Stomach (tissue), 9 donors: ENCODE data around the gene TMEM130. TPM values are rescaled to one million over a fixed set of nuclear protein-coding genes. Genes with fewer than 3 reads are reported as not detected.

Source experiments
- DNase-seq, 2 donors: peaks; one replicate each; pipeline versions ENCODE4 v3.0.0 to v3.0.0-alpha.2; 2013 to 2019
- H3K27ac ChIP-seq, 5 donors: fragments of 200-600 bp in 4 of 5; sonication (generic) in 4 of 5; one replicate each; pipeline ENCODE4 v1.5.1; 2013 to 2019; ENCODE audit warnings: mild to moderate bottlenecking in 1 of 5, moderate library complexity in 1 of 5
- H3K27me3 ChIP-seq, 3 donors: fragments of 200-600 bp; sonication (generic); one replicate each; pipeline ENCODE4 v1.5.1; 2017 to 2019; ENCODE audit warnings: mixed run types in 1 of 3
- H3K36me3 ChIP-seq, 4 donors: fragments of 200-600 bp; sonication (generic); 1 replicate in 3 of 4; 2 replicates in 1 of 4; pipeline ENCODE4 v1.5.1; 2016 to 2019
- H3K4me1 ChIP-seq, 4 donors: fragments of 200-600 bp; sonication (generic); one replicate each; pipeline ENCODE4 v1.5.1; 2016 to 2019
- H3K4me3 ChIP-seq, 4 donors: fragments of 200-600 bp; sonication (generic) in 3 of 4; one replicate each; pipeline ENCODE4 v1.5.1; 2016 to 2019; ENCODE audit warnings: mild to moderate bottlenecking in 1 of 4
- H3K9me3 ChIP-seq, 4 donors: fragments of 200-600 bp; sonication (generic); one replicate each; pipeline ENCODE4 v1.5.1; 2016 to 2019
- EP300 ChIP-seq: sonication (generic); formaldehyde crosslinking; IDR thresholded peaks from one replicate; pipeline ENCODE4 v1.6.1; 2017; ENCODE audit warnings: antibody characterized with exemption
- POLR2A ChIP-seq, 4 donors: fragments of 450-650 bp; IDR thresholded peaks; one replicate each; pipeline ENCODE4 v1.6.1; 2016; ENCODE audit warnings: antibody characterized with exemption in 4 of 4, control low read depth in 2 of 4, mild to moderate bottlenecking in 1 of 4, moderate library complexity in 1 of 4
- POLR2AphosphoS5 ChIP-seq, 3 donors: sonication (generic); formaldehyde crosslinking; IDR thresholded peaks; one replicate each; pipeline ENCODE4 v1.6.1; 2016; ENCODE audit warnings: antibody characterized with exemption in 3 of 3
- WGBS, 5 donors: extraction: QIAGEN DNeasy Blood & Tissue Kit in 3 of 5; methylation state at CpG; one replicate each; pipeline versions ENCODE4 v1.1.5 to v1.1.7; 2013 to 2018; 5-methylcytosine and 5-hydroxymethylcytosine counted together
- intact Hi-C: fragments of 100-400 bp; cut with DNase I; formaldehyde crosslinking; loops from one replicate; pipeline ENCODE4 v1.15.1; 2023; ENCODE audit warnings: low total_unique reads
- polyA plus RNA-seq, 3 donors: library from polyadenylated mRNA; stranded (reverse); fragments of 200-250 nt; gene quantifications; one replicate each; pipeline ENCODE4 v1.2.3, GENCODE V29; 2013
- total RNA-seq, 5 donors: library from RNA; depleted of rRNA; stranded (reverse); fragments of >200 nt; gene quantifications; one replicate each; pipeline versions ENCODE4 v1.1.0 to v1.2.3, GENCODE V29; 2014 to 2016
- TF ChIP-seq, protein P1 (sequence below), 7 experiments: fragments of 450-650 bp in 4 of 7; fragments of 200-600 bp in 3 of 7; sonication (generic) in 3 of 7; IDR thresholded peaks; one replicate each; pipeline ENCODE4 v1.5.1; 2016 to 2019; ENCODE audit warnings: antibody characterized with exemption in 7 of 7, control low read depth in 2 of 7, mild to moderate bottlenecking in 1 of 7
- donor health status: healthy with polysubstance abuse.
- donor health status: Bipolar disorder and iron deficiency.
- donor health status: healthy.

Gene TMEM130
- total and polyA plus RNA-seq, 8 donors = 0.29 to 4.1 (median 0.63) TPM; not detected in 3

DNA sequence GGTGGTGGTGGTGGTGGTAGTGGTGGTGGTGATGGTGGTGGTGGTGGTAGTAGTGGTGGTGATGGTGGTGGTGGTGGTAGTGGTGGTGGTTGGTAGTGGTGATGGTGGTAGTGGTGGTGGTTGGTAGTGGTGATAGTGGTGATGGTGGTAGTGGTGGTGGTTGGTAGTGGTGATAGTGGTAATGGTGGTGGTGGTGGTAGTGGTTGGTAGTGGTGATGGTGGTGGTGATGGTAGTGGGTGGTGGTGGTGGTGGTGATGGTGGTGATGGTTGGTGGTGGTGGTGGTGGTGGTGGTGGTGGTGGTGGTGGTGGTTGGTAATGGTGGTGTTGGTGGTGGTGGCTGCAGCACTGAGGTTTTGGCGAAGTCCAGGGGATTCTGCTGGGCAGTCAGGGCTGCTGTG is 58.5 kb downstream of the TMEM130 start:
- Histone ChIP-seq H3K27ac (no peak overlapping the region), H3K9me3 (peaks cover 0 to 13% (median 5%) of the 10 kb centered on the region in 4 donors), H3K4me3 (no peak overlapping the region), H3K4me1 (no peaks in the 10 kb centered on the region), H3K36me3 (no peaks in the 10 kb centered on the region), H3K27me3 (no peaks in the 10 kb centered on the region)
- TF ChIP-seq POLR2AphosphoS5 (IDR thresholded peaks at IDR 0.05) = no peak
- TF ChIP-seq, protein P1, sequence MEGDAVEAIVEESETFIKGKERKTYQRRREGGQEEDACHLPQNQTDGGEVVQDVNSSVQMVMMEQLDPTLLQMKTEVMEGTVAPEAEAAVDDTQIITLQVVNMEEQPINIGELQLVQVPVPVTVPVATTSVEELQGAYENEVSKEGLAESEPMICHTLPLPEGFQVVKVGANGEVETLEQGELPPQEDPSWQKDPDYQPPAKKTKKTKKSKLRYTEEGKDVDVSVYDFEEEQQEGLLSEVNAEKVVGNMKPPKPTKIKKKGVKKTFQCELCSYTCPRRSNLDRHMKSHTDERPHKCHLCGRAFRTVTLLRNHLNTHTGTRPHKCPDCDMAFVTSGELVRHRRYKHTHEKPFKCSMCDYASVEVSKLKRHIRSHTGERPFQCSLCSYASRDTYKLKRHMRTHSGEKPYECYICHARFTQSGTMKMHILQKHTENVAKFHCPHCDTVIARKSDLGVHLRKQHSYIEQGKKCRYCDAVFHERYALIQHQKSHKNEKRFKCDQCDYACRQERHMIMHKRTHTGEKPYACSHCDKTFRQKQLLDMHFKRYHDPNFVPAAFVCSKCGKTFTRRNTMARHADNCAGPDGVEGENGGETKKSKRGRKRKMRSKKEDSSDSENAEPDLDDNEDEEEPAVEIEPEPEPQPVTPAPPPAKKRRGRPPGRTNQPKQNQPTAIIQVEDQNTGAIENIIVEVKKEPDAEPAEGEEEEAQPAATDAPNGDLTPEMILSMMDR (IDR thresholded peaks at IDR 0.05) = no peak
- TF ChIP-seq POLR2A (IDR thresholded peaks at IDR 0.05) = no peak
- no peak for TF ChIP-seq EP300
- no peak for DNase-seq
- WGBS, 5 donors = 82 to 100% (median 92%) methylated on average over 1 of the region's 1 CpG
- intact Hi-C loops = no loop called here

DNA sequence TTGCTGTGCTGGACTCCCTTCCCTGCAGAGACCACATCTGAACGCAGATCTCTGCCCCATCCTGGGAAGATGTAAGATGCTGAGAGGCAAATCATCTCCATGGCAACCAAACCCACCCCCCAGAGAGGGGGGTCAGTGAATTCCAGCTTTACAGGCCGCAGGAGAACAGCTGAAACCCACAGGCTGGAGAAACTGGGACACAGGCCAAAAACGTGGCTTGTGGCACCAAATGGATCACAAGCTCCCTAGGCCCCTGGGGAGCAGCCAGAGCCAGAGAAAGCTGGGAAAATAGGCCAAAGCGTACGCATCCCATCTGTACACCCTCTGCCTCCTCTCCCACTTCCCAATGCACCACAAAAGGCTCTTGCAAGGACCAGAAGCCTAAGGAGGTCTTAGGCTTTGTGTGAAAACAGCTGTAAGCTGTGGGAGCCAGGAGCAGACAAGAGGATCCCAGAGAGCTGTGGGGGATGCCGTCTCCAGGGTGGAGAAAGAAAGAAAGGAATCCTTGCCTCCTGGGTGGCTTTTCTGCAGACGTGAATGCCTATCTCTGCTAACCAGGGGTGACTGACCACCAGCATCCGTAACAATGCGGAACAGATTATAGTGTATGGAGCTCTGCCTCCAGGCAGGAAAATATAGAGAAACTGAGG is 59.5 kb downstream of the TMEM130 start:
- peak in 1 of 2 donors; percentile 54 for DNase-seq
- intact Hi-C loops = no loop called here

DNA sequence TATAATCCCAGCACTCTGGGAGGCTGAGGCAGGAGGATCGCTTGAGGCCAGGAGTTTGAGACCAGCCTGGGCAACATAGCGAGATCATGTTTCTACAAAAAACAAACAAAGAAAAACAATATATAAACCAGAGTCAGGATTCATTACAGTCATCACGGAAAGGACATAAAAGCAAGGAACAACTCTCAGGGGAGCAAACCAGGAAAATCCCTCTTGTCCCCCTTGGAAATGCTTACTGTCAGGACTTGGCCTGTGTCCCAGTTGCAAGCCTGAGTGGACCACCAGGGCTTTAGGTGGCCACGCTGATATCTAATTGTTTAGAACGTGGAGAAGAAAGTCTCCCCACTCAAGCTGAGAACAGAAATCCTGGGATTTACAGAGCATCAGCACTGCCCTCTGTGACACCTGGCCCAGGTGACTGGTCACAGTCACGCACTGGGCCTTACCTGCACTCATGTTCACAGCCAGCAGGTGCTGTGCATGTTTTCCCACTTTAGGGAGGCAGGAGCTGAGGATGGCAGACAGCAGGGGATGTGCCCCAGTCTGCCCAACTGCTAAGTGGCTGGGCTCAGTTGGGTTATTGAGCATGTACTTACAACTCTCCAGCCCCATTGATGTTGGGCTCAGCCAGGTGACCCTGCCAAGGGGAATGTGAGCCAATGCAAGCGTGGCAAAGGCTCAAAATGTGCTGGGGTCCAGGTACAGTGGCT is 60.9 kb downstream of the TMEM130 start:
- Histone ChIP-seq H3K27ac (no peak overlapping the region), H3K9me3 (peaks cover 0 to 13% (median 5%) of the 10 kb centered on the region in 4 donors), H3K4me3 (no peak overlapping the region), H3K4me1 (no peaks in the 10 kb centered on the region), H3K27me3 (peaks cover 0 to 3% (median 0%) of the 10 kb centered on the region in 3 donors), H3K36me3 (no peaks in the 10 kb centered on the region)
- TF ChIP-seq, protein P1 (IDR thresholded peaks at IDR 0.05) = no peak
- TF ChIP-seq POLR2A (IDR thresholded peaks at IDR 0.05) (no peak), EP300 (no peak), POLR2AphosphoS5 (IDR thresholded peaks at IDR 0.05) (no peak)
- DNase-seq = no peak
- WGBS, 5 donors = 73 to 82% (median 76%) methylated on average over 7 of the region's 7 CpGs
- intact Hi-C loops = no loop called here

More for the DNA sequence above, 59.5 kb downstream of the TMEM130 start:
- Histone ChIP-seq H3K27me3 (no peaks in the 10 kb centered on the region), H3K4me3 (no peak overlapping the region), H3K36me3 (no peaks in the 10 kb centered on the region), H3K4me1 (no peaks in the 10 kb centered on the region), H3K9me3 (peaks cover 0 to 13% (median 5%) of the 10 kb centered on the region in 4 donors), H3K27ac (no peak overlapping the region)
- WGBS, 5 donors = 56 to 76% (median 64%) methylated on average over 8 to 9 of the region's 9 CpGs
- TF ChIP-seq EP300 (no peak), POLR2A (IDR thresholded peaks at IDR 0.05) (no peak), POLR2AphosphoS5 (IDR thresholded peaks at IDR 0.05) (no peak)
- TF ChIP-seq, protein P1 (IDR thresholded peaks at IDR 0.05) = no peak

DNA sequence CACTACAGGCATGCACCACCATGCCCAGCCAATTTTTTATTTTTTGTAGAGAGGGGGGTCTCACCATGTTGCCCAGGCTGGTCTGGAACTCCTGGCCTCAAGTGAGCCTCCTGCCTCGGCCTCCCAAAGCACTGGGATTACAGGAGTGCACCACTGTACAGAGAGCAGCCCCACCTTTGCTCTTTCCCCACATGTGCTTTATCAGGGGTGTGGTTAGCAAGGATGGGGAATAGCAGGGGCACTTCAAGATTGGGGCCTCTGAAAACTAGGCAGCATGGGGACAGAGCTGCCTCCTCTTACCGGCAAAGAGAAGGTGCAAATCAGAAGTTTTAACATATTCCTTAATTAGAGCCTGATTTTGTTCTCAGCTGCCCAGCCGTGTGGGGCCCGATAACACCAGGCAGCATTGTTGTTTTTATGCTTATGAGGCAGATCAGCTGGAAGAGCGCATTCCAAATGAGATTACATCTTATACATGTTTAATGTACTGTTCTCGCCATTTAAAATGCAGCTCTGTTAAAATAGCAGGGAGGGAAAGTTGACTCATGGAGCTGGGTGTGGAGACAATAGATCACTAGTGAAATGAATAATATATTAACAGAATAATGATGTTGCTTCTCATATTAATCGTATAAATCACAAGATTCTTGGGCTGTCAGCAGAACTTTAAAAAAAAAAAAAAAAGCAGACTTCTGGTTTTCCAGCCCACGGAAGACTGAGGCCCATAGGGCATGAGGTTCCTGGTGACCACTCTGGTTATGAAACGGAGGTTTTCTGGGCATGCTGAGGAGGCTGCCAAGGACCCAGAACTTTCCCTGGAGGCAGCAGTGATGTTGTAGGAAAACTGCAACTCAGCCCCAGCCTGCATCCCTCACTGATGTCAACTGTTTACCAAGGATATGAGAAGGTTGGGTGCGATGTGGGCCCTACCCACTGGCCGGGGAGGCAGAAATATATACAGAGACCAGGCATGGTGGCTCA is 62.5 kb downstream of the TMEM130 start:
- H3K9me3 ChIP-seq = peaks cover 0 to 19% (median 5%) of the 10 kb centered on the region in 4 donors
- H3K4me3 ChIP-seq = no peak overlapping the region
- no peaks in the 10 kb centered on the region for H3K36me3 ChIP-seq
- WGBS, 5 donors = 55 to 69% (median 61%) methylated on average over 11 of the region's 11 CpGs
- intact Hi-C loops = no loop called here
- H3K27ac ChIP-seq = no peak overlapping the region
- H3K27me3 ChIP-seq = peaks cover 0 to 14% (median 0%) of the 10 kb centered on the region in 3 donors
- TF ChIP-seq, protein P1 (IDR thresholded peaks at IDR 0.05) = no peak
- TF ChIP-seq POLR2A (IDR thresholded peaks at IDR 0.05) (no peak), EP300 (no peak), POLR2AphosphoS5 (IDR thresholded peaks at IDR 0.05) (no peak)
- peak in 1 of 2 donors; percentile 9 for DNase-seq
- H3K4me1 ChIP-seq = no peaks in the 10 kb centered on the region
